GM15510 (cell line): ENCODE results near the gene DPY30.

ENCODE experiments used
- POLR2A ChIP-seq: IDR thresholded peaks from 3 replicates; pipeline ENCODE4 v1.6.1; 2011; ENCODE audit warnings: borderline replicate concordance; ENCODE audit not compliant: insufficient read length; ENCODE audit errors: extremely low read depth

The DPY30 gene

DNA sequence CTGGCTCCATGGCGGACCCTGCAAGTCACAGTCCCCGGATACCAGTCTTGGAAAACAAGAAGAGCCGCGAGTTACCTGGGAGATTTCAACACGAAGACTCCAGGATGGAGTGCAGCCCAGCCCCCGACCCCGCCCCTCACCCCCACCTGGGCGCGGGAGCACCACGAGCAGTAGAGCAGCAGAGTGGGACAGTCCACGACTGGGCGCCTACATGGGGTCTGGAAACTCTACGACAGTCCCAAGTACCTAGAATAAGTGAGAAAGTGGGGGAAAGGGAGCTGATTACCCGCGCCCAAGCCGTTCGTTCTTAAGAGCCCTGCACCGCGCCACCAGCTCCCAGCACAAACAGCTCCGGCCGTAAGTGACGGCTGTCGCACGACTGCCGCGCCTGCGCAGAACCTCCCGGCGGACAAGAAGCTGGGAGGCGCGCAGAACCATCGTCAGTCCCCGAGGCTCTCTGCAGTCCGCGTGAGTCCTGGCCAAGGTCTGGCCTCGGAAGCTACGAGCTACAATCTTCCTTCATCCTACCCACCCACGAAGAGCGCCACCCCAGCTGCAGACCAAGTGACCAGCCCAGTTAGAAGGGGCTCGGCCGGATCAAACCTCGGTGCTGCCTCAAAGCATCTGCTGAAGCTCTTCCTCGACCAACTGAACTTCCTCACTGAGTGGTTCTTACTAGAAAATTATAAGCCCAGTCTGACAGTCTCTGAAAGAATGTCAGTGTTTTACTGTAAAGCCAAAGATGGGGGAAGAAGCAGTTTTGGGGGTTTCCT lies at the start of gene DPY30:
Gene DPY30 (minus strand): TSS at position 359 of the 773 bp plus-strand sequence. CDS start 349 bp downstream, at position 10.
- peak; percentile 98 for TF ChIP-seq POLR2A

DNA sequence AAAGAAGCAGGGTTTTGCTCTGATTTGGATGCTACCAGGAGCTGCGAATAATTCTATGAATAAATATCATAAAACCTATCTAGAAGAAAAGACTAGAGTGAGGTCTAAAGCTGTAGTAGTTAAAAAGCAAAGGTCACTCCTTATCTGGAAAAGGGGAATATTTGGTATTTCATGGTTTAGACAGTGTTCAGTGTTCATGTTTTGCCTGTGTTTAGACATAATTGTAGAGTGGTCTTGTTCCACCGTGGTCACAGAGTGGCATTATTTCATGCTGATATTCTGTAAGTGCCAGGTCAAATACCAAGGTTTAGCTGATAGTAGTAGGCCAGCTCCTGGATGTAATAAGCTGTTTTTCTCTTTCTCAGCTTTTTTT lies 34.5 kb upstream of the DPY30 start:
- TF ChIP-seq POLR2A: no peak

DNA sequence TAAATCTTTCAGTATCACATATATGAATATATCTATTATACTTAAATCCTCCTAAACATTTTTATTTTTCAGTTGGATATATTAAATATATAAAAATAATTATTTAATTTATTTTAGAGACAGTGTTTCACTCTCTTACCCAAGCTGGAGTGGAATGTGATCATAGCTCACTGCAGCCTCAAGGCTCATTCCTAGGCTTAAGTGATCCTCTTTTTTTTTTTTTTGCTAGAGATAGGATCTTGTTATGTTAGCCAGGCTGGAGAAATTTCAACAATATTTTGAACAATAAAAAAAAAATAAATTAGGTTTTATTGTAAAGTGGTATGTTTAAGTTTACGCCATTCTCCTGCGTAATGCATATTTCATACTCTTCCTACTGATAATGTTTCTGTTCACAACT lies 27.9 kb upstream of the DPY30 start:
- TF ChIP-seq POLR2A: no peak

DNA sequence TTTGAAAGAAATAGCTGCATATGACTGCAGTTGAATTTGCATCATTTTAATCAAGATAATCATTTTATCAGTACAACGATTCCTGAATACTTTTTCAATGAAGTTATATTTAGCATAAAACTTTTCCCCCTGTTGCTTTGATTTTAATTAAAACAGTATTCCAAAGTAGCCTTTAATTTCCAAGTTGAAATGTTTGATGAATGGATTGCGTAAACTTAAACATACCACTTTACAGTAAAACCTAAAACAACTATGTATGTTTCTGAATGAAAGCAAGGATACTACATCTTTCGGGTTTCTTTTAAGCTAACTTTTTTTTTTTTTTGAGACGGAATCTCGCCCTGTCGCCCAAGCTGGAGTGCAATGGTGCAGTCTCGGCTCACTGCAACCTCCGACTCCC lies 25.1 kb upstream of the DPY30 start:
- no peak for TF ChIP-seq POLR2A

DNA sequence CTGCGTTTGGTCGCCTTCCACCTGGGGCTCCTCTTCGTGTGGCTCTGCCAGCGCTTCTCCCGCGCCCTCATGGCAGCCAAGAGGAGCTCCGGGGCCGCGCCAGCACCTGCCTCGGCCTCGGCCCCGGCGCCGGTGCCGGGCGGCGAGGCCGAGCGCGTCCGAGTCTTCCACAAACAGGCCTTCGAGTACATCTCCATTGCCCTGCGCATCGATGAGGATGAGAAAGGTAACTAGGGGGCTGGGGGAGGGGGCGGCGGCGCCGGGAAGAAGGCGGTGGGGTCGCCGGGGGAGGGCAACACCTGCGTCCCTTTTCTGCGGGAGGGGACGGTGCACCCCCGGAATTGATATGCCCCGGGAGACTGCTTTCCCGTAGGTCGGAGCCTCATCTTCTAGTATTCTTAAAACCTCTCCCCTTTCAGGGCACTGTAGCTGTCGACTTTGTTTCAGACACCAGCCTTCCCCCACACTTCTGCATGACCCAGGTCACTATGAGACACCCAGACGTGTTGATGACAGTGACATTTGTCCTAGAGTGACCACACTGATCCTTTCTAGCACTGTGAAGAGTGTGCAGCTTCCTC lies 24.5 kb upstream of the DPY30 start:
- no peak for TF ChIP-seq POLR2A

DNA sequence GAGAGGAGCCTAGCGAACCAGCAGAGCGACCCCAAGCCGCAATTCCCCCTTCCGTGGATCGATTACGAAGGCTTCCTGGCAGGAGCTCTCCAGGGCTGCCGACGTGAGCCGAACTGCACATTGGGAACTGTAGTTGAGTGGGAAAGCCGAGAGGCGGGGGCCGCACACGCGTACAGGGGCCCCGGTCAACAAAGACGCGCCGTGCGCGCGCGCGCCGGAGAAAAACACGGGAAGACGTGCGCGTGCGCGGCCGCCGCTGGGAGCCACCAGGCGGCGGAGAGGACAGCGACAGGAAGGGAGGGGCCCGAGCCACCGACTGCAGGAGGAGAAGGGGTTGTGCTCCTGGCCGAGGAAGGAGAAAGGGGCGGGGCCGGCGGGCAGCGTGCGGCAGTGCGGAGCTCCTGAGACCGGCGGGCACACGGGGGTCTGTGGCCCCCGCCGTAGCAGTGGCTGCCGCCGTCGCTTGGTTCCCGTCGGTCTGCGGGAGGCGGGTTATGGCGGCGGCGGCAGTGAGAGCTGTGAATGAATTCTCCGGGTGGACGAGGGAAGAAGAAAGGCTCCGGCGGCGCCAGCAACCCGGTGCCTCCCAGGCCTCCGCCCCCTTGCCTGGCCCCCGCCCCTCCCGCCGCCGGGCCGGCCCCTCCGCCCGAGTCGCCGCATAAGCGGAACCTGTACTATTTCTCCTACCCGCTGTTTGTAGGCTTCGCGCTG lies 23.9 kb upstream of the DPY30 start, which contains the start of gene SPAST:
Gene SPAST (plus strand): TSS at position 247 of the 711 bp plus-strand sequence. CDS start 276 bp downstream, at position 523.
- peak; percentile 72 for TF ChIP-seq POLR2A

DNA sequence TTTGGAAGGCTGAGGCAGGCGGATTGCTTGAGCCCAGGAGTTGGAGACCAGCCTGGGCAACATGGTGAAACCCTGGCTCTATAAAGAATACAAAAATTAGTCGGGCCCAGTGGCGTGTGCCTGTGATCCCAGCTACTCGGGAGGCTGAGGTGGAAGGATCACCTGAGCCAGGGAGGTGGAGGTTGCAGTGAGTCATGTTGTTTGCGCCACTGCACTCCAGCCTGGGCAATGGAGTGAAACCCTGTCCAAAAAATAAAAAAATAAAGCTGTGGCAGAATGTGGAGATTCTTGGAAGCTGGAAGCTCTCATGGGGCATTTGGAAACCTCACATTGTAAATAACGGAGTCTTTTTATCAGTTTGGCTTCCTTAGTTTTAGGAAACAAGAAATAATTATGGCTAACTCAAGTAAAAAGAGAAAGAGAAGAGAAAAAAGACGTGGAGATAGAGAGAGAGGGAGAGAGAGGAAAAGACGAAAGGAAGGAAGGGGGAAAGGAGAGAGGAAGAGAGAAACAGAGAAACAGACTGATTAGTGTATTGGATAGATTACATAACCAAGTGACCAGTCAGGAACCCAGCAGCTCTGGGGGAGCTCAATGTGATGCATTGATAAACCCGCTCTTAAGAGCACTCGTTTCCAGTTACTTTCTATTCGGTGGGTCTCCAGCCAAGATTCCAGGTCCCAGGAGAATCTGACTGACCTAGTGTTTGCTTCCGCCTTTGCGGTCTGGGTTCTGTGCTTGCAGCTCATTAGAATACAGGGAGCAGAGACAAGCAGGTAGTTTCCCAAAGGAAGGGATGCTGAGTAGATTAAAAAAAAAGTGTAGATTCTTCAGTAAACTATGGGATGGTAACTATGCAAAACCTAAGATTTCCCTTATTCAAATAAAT lies 22.6 kb upstream of the DPY30 start:
- no peak for TF ChIP-seq POLR2A

DNA sequence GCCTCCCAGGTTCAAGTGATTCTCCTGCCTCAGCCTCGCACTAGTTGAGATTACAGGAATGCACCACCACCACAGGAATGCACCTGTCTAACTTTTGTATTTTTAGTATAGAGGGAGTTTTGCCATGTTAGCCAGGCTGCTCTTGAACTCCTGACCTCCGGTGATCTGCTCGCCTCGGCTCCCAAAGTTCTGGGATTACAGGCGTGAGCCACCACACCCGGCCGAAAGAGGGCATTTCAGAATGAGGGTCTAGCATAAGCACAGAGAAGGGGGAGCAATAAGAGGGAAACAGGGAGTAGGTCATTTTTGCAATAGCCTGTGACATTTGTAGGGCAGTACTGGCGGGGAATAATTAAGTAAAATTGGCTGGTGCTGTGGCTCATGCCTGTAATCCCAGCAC lies 21.8 kb upstream of the DPY30 start:
- TF ChIP-seq POLR2A: no peak

DNA sequence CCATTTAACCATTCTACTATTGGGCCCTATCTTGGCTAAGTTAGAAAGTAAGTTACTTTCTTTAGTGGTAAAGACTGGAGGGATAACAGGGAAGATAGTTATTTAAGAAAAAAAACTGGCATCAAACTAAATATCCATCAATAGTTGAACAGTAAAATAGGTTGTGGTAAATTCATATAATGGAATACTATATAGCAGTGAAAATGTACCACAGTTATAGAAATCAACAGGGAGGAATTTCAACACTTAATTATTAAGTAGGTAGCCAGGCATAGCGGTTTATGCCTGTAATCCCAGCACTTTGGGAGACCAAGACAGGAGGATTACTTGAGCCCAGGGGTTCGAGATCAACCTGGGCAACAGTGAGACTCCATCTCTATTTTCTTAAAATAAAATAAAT lies 20.7 kb upstream of the DPY30 start:
- TF ChIP-seq POLR2A: no peak

DNA sequence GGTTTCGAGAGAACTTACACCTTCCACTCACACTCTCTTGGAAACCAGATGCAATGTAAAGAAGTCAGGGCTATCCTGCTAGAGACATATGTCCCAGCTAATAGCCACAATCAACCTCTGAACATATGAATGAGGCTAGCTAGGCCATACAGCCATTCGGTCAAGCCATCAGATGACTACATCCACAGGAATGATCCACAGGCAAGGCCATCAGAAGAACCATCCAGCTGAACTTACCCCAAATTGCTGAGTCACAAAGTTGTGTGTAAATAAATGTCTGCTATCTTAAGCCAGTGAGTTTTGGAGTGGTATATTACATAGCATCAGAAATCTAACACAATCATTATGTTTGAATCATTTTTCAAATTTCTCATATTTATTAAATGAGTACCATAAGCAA lies 18.5 kb upstream of the DPY30 start:
- TF ChIP-seq POLR2A: no peak

DNA sequence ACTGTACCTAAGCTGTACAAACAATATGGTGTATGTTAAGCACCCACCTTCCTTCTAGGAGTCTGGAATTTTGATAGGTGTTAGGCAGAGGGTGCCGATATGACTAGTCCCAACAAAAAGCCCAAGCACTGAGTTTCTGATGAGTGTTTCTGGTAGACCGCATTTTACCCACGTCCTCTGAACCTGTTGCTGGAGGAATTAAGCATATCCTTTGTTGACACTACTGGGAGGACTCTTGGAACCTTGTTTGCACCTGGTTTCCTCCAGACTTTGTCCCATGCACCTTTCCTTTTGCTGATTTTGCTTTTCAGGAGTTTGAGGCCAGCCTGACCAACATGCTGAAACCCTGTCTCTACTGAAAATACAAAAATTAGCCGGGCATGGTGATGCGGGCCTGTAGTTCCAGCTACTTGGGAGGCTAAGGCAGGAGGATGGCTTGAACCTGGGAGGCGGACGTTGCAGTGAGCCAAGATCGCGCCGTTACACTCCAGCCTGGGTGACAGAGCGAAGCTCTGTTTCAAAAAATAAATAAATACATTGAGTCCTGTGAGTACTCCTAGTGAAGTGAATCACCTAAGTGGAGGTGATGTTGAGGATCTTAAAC lies 12.3 kb upstream of the DPY30 start:
- TF ChIP-seq POLR2A: no peak

DNA sequence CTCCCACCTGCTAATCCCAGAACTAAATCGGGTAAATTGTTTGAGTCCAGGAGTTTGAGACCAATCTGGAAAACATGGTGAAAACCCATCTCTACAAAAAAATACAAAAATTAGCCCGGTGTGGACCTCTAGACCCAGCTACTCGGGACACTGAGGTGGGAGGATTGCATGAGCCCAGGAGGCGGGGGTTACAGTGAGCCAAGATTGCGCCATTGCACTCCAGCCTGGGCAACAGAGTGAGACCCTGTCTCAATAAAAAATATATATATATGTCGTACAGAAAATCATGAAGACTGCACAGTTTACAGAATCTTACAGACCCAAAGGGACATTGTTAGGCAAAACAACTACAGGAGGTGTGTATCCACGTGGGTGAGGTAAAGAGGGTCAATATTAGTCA lies 4.0 kb upstream of the DPY30 start:
- no peak for TF ChIP-seq POLR2A

DNA sequence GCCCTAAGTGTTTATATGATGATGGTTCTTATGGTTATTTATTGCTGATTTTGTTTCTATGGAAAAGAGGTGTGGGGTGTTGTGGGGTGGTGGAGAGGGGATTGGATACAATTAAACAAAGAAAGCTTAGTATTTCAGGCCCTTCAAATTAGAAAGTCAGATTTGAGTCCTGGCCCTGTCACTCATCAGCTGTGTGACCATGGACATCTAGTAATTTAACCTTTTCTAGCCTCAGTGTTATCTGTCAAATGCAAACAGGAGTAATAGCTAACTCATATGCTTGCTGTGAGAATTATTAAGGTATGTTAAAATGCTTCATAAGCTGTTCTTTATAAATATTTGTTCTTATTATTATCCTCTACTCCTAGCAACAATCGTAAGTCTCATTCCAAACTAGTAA lies 26.7 kb downstream of the DPY30 start:
- no peak for TF ChIP-seq POLR2A

DNA sequence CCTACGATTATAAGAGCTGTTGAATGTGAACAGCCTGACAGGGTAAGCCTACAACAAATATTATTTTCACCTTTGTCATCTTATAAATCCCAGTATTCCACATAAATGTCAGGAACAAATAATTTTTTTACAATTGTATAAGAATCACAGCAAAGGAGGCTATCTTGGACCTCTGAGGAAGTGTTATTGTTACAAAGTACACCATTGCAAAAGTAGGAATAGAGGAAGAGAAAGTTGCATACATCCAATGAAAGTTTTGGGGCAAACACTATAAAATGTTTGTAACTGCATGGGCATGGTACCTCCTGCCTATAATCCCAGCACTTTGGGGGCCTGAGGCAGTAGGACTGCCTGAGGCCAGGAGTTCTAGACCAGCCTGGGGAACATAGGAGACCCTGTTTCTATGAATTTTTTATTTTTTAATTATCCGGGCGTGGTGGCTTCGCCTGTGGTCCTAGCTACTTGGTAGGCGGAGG lies 28.1 kb downstream of the DPY30 start:
- no peak for TF ChIP-seq POLR2A
